ENCODE results near the gene LARP1B. TPM values are rescaled to one million over a fixed set of nuclear protein-coding genes. Genes with fewer than 3 reads are reported as not detected.
A peak's percentile ranks its signal among the peaks of the same experiment; 100 is the strongest.
"Not testable (repeated sequence)": the region's sequence is repeated elsewhere in the genome, so short reads cannot be mapped to it uniquely, and the experiment has no call there.

LARP1B gene
- total RNA-seq, 1 donor from 2014 or later = 27.9 TPM

DNA sequence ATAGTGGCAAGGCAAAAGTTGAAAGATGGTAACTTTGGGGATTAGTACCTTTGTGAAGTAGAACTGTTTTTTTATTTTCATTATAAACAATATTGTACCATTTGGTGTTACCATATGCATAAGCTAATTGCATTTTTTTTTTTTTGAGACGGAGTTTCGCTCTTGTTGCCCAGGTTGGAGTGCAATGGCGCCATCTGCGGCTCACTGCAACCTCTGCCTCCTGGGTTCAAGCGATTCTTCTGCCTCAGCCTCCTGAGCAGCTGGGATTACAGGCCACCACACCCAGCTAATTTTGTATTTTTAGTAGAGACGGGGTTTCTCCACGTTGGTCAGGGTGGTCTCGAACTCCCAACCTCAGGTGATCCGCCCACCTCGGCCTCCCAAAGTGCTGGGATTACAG is 9.9 kb upstream of the LARP1B start:
- H3K4me3 Mint-ChIP-seq; H3K36me3 ChIP-seq; H3K36me3 Mint-ChIP-seq; H3K27me3 ChIP-seq; H3F3A ChIP-seq (ENCODE audit: low read depth); H3K4me1 ChIP-seq; H3K9me3 ChIP-seq (ENCODE audit: low read depth); H3K27me3 Mint-ChIP-seq (ENCODE audit: insufficient read depth, low read depth); H3K9me3 Mint-ChIP-seq; H3K4me1 Mint-ChIP-seq; H3K4me3 ChIP-seq; H3K79me2 ChIP-seq (ENCODE audit: low read depth); H3K4me2 ChIP-seq; H3K27ac ChIP-seq; H3K27ac Mint-ChIP-seq; H4K20me1 ChIP-seq (ENCODE audit: low read depth); H2AFZ ChIP-seq (replicated peaks); H3K9ac ChIP-seq: not testable (repeated sequence)
- TF ChIP-seq, protein P1, sequence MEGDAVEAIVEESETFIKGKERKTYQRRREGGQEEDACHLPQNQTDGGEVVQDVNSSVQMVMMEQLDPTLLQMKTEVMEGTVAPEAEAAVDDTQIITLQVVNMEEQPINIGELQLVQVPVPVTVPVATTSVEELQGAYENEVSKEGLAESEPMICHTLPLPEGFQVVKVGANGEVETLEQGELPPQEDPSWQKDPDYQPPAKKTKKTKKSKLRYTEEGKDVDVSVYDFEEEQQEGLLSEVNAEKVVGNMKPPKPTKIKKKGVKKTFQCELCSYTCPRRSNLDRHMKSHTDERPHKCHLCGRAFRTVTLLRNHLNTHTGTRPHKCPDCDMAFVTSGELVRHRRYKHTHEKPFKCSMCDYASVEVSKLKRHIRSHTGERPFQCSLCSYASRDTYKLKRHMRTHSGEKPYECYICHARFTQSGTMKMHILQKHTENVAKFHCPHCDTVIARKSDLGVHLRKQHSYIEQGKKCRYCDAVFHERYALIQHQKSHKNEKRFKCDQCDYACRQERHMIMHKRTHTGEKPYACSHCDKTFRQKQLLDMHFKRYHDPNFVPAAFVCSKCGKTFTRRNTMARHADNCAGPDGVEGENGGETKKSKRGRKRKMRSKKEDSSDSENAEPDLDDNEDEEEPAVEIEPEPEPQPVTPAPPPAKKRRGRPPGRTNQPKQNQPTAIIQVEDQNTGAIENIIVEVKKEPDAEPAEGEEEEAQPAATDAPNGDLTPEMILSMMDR (IDR thresholded peaks at IDR 0.05) = peak; percentile 56
- peak; percentile 16 for DNase-seq (ENCODE audit: low spot score)

DNA sequence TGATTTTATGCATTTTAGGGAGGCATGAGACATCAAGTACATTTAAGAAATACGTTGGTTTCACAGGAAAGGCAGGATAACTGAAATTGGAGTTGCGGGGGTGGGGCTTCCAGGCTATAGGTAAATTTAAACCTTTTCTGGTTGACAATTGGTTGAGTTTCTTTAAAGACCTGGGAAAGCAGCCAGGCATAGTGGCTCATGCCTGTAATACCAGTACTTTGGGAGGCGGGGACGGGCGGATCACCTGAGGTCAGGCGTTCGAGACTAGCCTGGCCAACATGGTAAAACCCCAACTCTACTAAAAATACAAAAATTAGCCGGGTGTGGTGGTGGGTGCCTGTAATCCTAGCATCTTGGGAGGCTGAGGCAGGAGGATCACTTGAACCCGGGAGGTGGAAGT is 6.2 kb upstream of the LARP1B start:
- H3K4me1 Mint-ChIP-seq; H3K4me2 ChIP-seq; H3K9me3 ChIP-seq (ENCODE audit: low read depth); H4K20me1 ChIP-seq (ENCODE audit: low read depth); DNase-seq (ENCODE audit: low spot score); H3K27ac ChIP-seq; H3F3A ChIP-seq (ENCODE audit: low read depth); H3K36me3 ChIP-seq; H3K4me3 ChIP-seq; H2AFZ ChIP-seq (replicated peaks); H3K4me1 ChIP-seq; H3K27me3 ChIP-seq; H3K4me3 Mint-ChIP-seq; H3K27me3 Mint-ChIP-seq (ENCODE audit: insufficient read depth, low read depth); H3K27ac Mint-ChIP-seq; H3K9me3 Mint-ChIP-seq; H3K36me3 Mint-ChIP-seq; H3K79me2 ChIP-seq (ENCODE audit: low read depth); H3K9ac ChIP-seq: not testable (repeated sequence)

DNA sequence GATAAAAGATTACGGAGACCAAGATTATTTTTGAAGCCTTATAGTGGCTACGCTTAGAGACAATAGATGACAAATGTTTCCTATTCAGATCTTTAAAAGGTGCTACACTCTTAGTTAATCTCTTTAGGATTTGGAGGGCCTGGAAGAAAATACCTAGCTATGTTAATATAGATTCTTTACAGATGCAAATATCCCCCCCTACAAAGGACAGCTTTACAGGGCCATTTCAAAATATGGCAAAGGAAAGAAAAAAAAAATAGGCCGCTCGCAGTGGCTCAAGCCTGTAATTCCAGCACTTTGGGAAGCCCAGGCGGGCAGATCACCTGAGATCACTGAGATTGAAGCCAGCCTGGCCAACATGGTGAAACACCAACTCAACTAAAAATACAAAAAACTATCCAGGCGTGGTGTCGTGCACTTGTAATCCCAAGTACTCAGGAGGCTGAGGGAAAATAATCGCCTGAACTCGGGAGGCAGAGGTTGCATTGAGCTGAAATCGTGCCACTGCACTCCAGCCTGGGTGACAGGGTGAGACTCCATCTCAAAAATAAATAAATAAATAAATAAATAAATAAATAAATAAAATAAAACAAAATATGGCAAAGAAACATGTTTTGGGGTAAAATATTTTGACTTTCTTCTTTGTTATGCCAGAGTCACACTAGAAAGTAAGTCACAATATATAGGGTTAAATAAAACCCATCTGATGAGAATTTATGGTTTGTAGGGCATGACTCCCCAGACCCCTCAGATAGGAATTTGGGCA is 5.5 kb upstream of the LARP1B start:
- not testable (repeated sequence) for H3K27ac Mint-ChIP-seq; H3K9me3 ChIP-seq (ENCODE audit: low read depth); H3K9me3 Mint-ChIP-seq; H3K4me3 Mint-ChIP-seq; DNase-seq (ENCODE audit: low spot score); H3K4me1 ChIP-seq; H3K27me3 Mint-ChIP-seq (ENCODE audit: insufficient read depth, low read depth); H3K4me2 ChIP-seq; H3K36me3 Mint-ChIP-seq; H2AFZ ChIP-seq (replicated peaks); H3K79me2 ChIP-seq (ENCODE audit: low read depth); H3K36me3 ChIP-seq; H3K9ac ChIP-seq; H3K27me3 ChIP-seq; H3F3A ChIP-seq (ENCODE audit: low read depth); H3K27ac ChIP-seq; H3K4me1 Mint-ChIP-seq; H4K20me1 ChIP-seq (ENCODE audit: low read depth); H3K4me3 ChIP-seq

DNA sequence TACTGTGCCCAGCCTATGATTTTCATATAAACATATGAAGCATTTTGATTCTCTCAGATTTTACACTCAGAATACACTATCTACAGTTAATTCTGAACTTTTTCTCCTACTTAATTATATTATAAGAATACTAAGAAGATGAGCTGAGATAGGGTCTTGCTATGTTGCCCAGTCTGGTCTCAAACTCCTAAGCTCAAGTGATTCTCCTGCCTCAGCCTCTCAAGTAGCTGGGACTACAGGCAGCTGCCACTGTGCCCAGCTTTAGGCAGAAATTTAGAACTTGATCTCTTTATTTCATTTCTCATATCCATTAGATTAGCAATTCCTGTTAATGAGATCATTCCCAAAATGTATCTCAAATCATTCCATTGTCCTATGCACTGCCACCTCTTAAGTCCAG is 4.7 kb upstream of the LARP1B start:
- DNase-seq (ENCODE audit: low spot score) = no peak
- no peak overlapping the region for H3K27ac ChIP-seq
- H3K9me3 Mint-ChIP-seq = no peaks in the 10 kb centered on the region
- H3K27me3 Mint-ChIP-seq (ENCODE audit: insufficient read depth, low read depth) = no peaks in the 10 kb centered on the region
- no peak overlapping the region for H3K9ac ChIP-seq
- no peaks in the 10 kb centered on the region for H3K36me3 ChIP-seq
- H3K4me3 ChIP-seq = no peak overlapping the region
- H3K27me3 ChIP-seq = no peaks in the 10 kb centered on the region
- H3K4me1 ChIP-seq = no peaks in the 10 kb centered on the region
- H3K27ac Mint-ChIP-seq = no peak overlapping the region
- no peak overlapping the region for H2AFZ ChIP-seq (replicated peaks)
- H3K79me2 ChIP-seq (ENCODE audit: low read depth) = no peaks in the 10 kb centered on the region
- no peak overlapping the region for H3K4me2 ChIP-seq
- peaks cover 16% of the 10 kb centered on the region for H3F3A ChIP-seq (ENCODE audit: low read depth)
- H3K4me1 Mint-ChIP-seq = peaks cover 4% of the 10 kb centered on the region
- H4K20me1 ChIP-seq (ENCODE audit: low read depth) = no peaks in the 10 kb centered on the region
- H3K4me3 Mint-ChIP-seq = no peak overlapping the region
- no peaks in the 10 kb centered on the region for H3K9me3 ChIP-seq (ENCODE audit: low read depth)
- no peak for TF ChIP-seq EZH2 (IDR thresholded peaks at IDR 0.05)
- no peak for TF ChIP-seq EZH2phosphoT487 (IDR thresholded peaks at IDR 0.05)
- TF ChIP-seq, protein P1 (IDR thresholded peaks at IDR 0.05) = no peak
- H3K36me3 Mint-ChIP-seq = no peaks in the 10 kb centered on the region

All from neural progenitor cell (in vitro differentiated cells).